HG03571 (cell line): ENCODE data around the gene UBR4.

Experiments used
- ATAC-seq: cut with Tn5 transposase; IDR thresholded peaks from one replicate; pipeline ENCODE4 v1.9.1; 2021; ENCODE audit not compliant: unreplicated experiment

Gene UBR4

GRCh38 chr1:19149736-19150135 lies 60.3 kb downstream of the UBR4 start:
- no peak for ATAC-seq

- ATAC-seq: no peak
Observed at GRCh38 chr1:19140465-19140864, 69.6 kb downstream of the UBR4 start.

- ATAC-seq: no peak
Observed at GRCh38 chr1:19139711-19140110, 70.4 kb downstream of the UBR4 start.

- no peak for ATAC-seq
Observed at GRCh38 chr1:19138958-19139581, 71.0 kb downstream of the UBR4 start.

GRCh38 chr1:19138331-19138730 lies 71.7 kb downstream of the UBR4 start:
- no peak for ATAC-seq

GRCh38 chr1:19137158-19137557 lies 72.9 kb downstream of the UBR4 start:
- ATAC-seq: no peak

GRCh38 chr1:19133360-19133759 lies 76.7 kb downstream of the UBR4 start:
- no peak for ATAC-seq

GRCh38 chr1:19130468-19130867 lies 79.6 kb downstream of the UBR4 start:
- no peak for ATAC-seq

GRCh38 chr1:19128968-19129514 lies 81.0 kb downstream of the UBR4 start:
- ATAC-seq: no peak

- no peak for ATAC-seq
Observed at GRCh38 chr1:19124273-19124672, 85.8 kb downstream of the UBR4 start.

- ATAC-seq: no peak
Observed at GRCh38 chr1:19123837-19124236, 86.2 kb downstream of the UBR4 start.

- no peak for ATAC-seq
Observed at GRCh38 chr1:19122668-19123067, 87.4 kb downstream of the UBR4 start.

GRCh38 chr1:19121192-19121591 lies 88.9 kb downstream of the UBR4 start:
- ATAC-seq: no peak

GRCh38 chr1:19120070-19120469 lies 90.0 kb downstream of the UBR4 start:
- no peak for ATAC-seq

GRCh38 chr1:19115082-19115808 lies 94.8 kb downstream of the UBR4 start:
- no peak for ATAC-seq

GRCh38 chr1:19113697-19114092 lies 96.4 kb downstream of the UBR4 start:
- ATAC-seq: no peak

GRCh38 chr1:19112891-19113696 lies 97.0 kb downstream of the UBR4 start:
- ATAC-seq: no peak

- ATAC-seq: no peak
Observed at GRCh38 chr1:19110257-19110927, 99.7 kb downstream of the UBR4 start.

- ATAC-seq: no peak
Observed at GRCh38 chr1:19109545-19109944, 100.5 kb downstream of the UBR4 start.

GRCh38 chr1:19101244-19101643 lies 108.8 kb downstream of the UBR4 start:
- ATAC-seq: no peak

- no peak for ATAC-seq
Observed at GRCh38 chr1:19100028-19100427, 110.0 kb downstream of the UBR4 start.
